ENCODE measurements around the gene MSLN.

The MSLN gene

DNA sequence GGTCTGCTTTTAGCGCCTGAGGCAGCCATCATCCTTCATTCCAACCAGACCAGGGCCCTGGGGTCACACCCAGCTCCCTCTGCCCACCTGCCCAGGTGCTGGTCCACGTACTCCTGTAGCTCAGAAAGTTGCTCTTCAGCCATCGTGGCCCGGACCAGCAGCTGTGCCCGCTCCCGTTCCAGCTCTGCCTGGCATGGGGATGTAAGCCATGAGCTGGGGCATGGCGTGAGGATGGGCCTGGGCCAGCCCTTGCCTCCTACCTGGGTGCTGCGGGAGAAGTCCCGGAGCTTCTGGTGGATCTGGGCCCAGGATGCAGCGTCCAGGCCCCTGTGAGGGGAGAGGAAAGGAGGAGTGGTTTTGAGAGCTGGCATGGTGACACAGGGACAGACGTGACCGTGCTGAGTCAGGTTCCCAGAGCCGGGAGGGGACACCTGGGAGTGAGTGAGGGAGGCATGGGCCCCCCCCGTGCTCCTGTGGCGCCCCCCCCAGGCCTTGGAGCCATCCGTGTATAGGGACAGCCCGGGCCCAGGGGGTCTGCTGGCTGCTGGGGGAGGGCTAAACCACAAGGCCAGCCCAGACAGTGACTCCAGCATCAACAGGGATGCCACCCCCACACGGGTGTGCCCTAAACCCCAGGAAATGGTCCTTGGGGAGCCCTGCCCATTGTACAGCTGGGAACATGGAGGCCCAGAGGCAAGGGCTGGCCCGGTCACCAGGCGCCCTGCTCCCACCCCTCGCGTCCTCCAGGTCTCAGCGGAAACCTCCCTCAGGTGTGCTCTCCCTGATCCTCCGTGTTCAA, 37.5 kb upstream of the MSLN start:
- DNase-seq (ENCODE audit: low read depth, low spot score) = no peak

DNA sequence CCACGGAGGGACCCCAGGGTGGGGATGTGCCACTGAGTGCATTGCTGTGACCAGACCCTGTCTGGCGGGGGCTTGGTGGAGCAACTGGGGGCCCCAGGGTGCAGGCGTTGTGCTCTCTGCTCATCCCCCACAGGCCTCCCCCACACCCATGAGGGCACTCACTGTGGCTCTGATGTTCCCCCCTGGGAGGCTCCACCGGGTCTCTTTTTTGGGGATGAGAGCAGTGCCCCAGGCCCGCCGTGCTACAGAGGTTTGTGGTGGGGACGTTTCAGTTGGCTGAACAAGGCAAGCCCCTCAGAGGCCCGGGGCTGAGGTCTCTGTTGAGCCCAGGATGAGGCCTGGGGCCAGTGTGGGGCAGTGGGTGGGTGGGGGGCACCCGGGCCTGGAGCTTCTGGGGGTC, 36.8 kb upstream of the MSLN start:
- no peak for DNase-seq (ENCODE audit: low read depth, low spot score)

DNA sequence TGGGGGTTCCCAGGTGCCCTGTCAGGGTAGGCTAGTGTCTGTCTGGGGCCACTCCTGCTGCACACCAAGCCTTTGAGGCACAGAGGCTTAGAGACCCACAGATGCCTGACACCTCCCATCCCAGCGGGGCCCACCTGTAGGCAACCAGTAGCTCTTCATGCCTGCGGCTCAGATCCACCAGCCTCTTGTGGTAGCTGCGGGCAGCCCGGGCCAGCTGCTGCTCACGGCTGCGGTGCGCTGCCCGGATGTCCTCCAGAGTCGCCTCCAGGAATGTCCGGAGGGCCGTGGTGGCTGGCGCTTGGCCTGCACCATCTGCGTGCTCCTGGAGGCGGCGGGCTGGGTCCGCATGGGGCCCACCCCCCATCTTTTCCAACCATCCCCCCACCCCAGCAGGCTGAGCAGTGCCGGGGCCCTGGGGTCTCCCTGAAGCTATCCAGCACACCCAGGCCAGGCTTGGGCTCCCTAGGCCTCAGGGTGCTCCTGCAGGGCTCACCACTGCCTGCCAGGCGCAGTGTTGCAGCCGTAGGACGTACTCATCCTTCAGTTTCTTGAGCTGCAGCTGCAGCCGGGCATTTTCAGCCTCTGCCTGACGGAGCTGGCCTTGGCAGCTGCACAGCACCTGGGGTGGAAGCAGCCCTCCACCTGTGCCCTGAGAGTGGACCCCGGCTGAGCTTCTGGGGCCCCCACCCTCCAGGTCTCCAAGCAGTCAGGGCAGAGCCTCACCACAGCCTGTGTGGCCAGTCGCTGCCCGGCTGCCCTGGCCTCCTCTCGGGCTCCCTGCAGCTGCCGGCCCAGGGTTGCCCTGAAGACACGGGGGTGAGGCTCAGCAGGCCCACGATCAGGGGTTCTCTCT, 36.1 kb upstream of the MSLN start:
- DNase-seq (ENCODE audit: low read depth, low spot score) = no peak

DNA sequence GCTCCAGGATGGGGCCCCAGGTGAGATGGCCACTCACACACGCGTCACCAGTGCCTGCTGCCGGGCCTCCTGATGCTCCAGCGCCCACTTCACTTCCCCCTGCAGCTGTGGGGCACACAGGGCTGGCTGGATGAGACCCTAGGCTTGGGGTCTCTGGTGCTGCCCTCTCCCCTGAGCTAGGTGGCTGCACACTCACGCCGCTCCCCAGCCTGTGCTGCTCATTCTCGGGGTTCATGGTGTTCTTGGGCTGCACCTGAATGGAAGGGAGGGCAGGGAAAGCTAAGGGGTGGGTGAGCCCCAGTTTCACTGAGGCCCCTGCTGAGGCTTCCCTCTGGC, 35.5 kb upstream of the MSLN start:
- DNase-seq (ENCODE audit: low read depth, low spot score) = no peak

DNA sequence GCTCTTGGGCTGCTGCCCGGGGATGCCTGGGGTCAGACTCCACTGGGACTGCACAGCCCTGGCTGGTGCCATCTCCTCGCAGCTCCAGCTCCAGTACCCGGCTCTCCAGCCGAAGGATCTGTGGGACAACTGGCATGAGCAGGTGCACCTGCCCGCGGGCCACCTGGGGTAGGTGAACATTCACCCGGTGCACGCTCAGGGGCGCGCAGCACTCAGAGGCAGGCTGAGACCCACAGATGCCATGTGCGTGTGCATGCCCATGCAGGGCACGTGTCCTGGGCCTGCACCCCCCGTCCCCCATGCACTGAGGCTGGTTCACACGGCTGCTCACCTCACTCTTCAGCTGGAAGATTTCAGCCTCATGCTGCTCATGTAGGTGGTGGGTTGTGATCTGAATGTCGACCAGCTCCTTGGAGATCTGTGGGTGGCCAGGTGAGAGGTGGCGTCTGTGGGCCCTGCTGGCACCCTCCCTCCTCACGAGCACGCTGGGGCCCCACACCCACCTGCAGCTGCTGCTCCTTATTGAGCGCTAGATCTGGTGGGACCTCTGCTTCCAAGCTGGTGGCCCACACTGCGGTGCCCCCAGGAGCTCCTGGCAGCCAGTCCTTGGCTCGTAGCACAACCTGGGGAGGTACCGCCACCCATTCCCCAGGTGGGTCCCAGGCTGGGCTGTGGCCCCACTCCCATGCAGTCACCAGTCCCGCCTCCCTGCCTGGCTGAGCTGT, 34.9 kb upstream of the MSLN start:
- DNase-seq (ENCODE audit: low read depth, low spot score) = no peak

DNA sequence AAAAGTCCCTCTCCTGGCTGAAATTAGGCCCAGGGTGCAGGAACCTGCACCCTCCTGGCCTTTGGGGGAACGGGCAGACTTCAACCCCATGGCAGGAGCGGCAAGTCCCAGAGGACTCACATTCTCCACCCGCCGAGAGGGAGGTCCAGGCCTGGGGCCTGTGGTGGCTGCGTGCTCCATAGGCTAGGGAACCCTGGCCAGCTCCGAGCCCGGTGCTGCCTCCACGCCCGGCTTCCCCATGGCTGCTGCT, 34.4 kb upstream of the MSLN start:
- no peak for DNase-seq (ENCODE audit: low read depth, low spot score)

DNA sequence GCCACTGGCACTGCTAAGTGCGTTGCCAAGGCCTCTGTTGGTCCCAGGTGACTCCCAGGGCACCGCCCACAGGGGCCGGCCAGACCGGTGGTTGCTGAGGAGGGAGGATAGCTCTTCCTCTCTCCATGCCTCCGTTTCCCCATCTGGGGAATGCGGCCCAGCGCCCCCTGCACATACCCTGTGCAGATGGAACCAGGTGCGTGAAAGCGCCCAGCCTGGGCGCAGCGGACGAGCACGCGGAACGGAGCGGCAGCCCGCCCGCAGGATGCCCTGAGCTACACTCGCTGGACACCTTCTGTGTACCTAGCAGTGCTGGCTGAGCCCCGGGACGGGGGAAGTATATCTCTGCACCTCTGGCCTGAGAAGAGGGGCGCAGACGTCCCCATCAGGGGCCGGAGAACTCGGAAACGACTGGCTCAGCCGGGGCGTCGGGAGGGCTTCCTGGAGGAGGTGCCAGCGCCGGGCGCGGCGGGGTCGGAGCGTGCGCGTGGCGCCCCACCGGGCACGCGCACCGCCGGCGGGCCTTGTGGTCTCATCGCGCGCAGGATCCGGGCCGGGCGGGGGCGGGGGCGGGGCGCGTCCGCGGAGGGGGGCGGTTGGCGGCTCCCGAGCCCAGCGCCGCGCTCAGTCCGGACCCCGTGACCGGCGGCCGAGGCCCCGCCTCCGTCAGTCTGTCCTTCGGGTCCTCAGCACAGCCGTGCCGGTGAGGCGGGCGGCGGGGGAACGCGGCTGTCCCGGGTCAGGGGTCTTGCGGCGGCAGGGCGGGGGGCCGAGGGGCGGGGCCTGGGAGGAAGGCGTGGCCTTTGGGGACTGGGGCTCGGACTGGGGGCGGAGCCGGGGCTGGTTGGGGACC, 33.9 kb upstream of the MSLN start, which contains the start of the genes CCDC78 and HAGHL:
Gene CCDC78, minus strand, starts transcription at position 6 of the 853 bp plus-strand sequence. CDS start 76 bp downstream, outside the sequence.
Gene HAGHL, plus strand, starts transcription at position 669 of the 853 bp plus-strand sequence. CDS start 404 bp downstream, outside the sequence.
- no peak for DNase-seq (ENCODE audit: low read depth, low spot score)

DNA sequence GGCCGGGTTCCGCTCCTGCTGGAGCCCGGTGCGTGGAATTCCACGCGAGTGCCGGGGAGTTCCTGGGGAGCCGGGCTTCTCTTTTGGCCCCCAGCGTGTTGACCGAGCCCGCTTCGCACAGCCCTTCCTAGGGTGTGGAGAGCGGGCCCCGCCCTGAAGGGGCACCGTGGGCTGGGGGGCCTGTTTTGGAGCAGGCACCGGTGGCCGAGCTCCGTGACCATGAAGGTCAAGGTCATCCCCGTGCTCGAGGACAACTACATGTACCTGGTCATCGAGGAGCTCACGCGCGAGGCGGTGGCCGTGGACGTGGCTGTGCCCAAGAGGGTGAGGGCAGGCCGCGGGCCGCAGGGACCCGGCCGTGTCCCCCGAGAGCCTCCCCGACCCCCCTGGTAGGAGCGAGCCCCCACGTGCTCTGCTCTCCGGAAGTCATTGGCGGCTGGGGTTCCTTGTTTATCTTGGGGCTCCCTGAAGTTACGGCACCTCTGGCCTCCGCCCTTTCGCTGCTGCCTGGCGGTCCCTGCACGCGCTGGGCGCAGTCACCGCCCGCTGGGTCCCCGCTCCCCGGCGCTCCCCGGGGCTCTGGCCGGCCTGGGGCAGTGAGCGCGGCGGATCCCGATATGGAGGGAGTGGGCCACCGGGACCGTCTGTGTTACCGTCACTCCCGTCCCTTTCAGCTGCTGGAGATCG, 33.1 kb upstream of the MSLN start:
- DNase-seq (ENCODE audit: low read depth, low spot score) = no peak

DNA sequence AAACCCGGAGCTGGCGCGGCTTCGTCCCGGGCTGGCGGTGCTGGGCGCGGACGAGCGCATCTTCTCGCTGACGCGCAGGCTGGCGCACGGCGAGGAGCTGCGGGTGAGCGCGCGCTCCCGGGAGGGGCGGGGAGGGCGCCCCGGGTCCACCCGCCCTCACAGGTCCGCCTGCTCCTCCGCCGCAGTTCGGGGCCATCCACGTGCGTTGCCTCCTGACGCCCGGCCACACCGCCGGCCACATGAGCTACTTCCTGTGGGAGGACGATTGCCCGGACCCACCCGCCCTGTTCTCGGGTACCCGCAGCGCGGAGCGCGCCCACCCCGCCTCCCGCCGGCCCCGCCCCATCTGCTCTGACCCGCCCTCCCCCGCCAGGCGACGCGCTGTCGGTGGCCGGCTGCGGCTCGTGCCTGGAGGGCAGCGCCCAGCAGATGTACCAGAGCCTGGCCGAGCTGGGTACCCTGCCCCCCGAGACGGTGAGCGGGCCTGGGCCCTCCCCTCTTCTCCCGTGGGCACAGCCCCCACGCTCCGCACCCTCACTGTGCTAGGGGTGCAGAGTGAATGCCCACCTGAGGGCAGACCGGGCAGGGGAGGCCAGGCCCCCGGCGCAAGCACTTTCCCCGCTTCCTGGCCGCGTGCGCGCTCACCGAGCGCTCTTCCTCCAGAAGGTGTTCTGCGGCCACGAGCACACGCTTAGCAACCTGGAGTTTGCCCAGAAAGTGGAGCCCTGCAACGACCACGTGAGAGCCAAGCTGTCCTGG, 32.2 kb upstream of the MSLN start:
- DNase-seq (ENCODE audit: low read depth, low spot score) = no peak

DNA sequence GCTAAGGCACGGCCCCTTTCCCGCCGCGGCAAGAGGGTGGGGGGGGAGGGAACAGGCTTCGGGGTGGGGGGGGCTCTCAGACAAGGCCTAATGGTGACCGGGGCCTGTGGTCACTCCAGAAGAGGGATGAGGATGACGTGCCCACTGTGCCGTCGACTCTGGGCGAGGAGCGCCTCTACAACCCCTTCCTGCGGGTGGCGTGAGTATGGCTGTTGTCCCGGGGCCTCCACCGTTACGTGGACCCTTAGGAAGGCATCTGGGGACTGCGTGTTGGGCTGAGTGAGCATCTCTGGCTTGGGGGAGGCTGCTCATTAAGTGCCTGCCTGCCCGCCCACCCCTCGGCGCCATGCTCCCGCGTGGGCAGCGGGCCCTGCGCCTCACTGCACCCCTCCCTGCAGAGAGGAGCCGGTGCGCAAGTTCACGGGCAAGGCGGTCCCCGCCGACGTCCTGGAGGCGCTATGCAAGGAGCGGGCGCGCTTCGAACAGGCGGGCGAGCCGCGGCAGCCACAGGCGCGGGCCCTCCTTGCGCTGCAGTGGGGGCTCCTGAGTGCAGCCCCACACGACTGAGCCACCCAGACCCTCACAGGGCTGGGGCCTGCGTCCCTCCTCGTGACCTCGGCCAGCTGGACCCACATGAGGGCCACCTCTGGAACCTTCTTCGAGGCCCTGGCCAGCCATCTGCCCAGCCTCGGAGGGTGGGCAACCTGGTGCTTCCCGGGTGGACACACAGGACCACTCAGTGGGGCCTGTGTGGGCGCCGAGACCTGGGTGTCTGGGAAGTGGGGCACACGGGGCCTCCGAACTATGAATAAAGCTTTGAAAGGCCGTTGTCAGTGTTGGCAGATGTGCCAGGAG, 31.4 kb upstream of the MSLN start:
- DNase-seq (ENCODE audit: low read depth, low spot score) = no peak

DNA sequence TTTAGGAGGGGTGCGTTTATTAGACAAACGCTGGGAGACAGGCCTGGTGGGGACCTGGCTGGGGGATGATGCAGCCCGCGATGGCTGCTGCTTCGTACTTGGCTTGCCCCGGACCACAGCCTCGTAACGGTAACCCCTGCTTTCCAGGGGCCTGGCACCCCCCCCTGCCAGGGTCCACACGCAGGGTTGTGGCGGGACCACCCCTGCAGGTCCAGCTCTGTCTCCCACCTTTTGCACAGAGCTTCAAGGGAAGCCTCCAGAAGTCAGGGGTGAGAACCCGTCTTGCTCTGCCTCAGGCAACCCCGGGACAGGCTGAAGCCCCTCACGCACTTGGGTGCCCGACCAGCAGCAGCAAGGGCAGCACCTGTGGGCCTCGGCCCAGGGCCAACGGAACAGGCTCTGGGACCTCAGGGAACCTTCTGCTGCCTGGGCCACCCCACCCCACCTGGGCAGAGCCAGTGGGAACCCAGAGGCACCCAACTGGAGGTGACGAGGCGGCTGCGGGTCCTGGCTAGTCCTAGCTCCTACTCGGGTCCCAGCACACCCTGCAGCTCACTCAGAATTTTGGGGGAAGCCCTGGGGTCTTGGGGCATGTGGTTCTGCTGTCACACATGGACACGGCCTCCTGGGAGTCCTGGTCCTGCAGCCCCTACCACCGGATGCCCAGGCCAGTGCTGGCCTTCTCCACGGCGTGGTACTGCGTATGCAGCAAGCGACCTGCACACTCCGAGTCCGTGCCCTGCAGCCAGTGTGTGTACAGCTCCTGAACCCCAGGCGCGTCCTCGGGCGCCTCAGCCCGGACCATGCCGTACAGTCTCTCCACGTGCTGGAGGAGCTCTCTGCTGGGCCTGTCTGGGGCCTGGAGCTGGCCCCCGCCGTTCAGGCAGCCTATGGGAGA, 30.5 kb upstream of the MSLN start:
- DNase-seq (ENCODE audit: low read depth, low spot score) = no peak

DNA sequence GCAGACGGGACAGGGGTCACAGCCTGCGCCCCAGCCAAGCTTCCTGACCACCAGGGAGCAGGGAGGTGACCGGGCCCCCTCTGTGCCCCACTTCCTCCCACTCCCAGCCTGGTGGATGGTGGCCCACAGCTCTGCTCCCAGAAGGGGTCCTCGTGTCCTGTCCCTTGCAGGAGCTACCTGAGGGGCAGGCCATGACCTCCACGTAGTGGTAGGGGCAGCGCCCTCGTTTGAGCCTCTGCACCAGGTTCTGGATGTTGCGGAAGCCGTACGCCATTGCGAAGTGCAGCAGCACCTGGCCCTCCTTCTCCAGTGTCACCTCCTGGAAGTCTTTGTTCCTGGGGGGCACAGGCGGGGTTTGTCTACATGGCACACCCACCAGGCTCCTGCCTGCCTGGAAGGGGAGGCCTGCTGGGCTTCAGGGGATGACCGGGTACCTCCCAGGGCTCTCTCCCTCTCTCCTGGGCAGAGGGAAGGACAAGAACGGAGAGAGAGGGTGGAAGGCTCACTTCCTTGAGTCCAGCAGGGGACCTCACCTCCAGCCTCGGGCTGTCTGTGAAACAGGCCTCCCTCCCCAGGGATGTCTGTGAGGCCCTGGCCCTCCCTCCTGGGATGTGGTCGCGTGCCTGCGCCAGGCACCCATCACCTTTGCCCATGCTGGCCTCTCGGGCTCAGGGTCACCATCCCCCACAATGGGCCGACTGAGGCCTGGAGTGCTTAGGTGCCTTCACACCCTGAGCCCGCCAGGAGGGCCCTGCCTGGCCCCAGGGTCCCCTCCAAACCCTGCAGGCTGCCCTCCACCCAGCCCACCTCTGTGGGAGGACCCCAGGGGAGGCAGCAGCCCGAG, 29.6 kb upstream of the MSLN start:
- no peak for DNase-seq (ENCODE audit: low read depth, low spot score)

DNA sequence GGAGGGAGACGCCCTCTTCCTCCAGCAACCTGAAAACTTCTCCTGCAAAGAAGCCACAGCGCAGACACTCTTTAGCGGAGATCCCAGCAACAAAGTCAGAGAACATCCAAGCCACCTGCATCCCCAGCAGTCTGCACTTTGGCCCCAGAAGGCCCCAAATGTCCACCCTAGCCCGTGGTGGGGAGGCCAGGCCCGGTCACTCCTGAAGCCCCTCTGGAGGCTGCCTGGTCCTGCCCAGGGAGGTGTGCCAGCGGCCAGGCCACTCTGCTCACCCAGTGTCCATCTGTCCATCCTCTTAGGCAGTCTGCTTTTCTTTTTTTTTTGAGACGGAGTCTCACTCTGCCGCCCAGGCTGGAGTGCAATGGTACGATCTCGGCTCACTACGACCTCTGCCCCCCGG, 28.2 kb upstream of the MSLN start:
- DNase-seq (ENCODE audit: low read depth, low spot score) = no peak

DNA sequence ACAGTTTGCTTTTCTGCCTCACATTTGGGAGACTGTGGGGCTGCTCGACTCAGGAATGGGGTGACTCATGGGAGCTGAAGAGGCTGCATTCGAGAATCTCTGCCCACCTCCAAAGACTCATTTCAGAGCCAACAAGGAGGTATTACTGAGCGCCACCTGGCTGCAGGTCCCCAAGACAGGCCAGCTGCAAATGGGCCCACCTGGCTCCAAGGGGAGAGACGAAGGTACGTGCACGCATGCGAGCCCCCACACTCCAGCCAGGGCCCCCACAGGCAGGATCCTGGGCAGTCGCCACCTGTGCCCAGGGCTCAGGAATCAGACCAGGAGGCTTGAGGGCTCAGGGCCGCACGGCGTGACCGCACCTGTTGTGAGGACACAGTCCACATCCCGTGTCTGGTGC, 27.6 kb upstream of the MSLN start:
- DNase-seq (ENCODE audit: low read depth, low spot score) = no peak

DNA sequence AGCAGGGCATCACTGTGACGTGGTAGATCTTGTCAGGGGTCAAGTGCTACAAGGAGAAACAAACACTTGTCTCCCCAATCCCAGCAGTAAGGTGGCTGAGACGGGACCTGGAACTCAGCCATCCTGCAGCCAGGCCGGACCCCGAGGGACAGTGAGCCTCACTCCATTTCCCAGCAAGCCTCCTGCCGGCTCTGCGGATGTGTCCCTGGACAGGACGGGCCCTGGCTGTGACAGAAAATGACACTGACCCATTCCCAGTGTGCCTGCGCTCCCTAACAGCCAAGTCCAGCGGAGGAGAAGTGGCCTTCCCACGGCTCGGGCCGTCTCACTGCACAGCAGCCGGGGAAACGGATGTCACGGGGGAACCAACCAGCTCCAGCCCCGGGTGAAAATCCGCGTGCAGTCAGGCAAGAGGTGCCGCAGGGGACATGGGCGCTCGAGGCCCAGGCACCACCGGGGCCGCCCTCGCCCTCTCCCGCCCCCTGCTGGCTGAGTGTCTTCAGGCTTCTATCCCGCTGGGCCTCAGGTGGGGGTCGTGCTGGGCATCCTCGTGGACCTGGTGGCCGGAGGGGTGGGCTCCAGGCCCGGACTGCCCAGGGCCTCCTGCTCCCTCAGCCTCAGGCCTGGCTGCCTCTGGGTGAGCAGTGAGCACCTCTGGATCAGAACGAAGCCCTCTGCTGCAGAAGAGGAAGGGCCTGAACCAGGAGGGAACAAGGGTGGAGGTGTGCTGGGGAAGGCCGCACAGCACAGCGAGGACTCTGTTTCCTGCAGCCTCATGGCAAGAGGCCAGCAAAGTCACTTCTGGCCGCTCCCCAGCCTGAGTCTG, 26.9 kb upstream of the MSLN start:
- no peak for DNase-seq (ENCODE audit: low read depth, low spot score)

DNA sequence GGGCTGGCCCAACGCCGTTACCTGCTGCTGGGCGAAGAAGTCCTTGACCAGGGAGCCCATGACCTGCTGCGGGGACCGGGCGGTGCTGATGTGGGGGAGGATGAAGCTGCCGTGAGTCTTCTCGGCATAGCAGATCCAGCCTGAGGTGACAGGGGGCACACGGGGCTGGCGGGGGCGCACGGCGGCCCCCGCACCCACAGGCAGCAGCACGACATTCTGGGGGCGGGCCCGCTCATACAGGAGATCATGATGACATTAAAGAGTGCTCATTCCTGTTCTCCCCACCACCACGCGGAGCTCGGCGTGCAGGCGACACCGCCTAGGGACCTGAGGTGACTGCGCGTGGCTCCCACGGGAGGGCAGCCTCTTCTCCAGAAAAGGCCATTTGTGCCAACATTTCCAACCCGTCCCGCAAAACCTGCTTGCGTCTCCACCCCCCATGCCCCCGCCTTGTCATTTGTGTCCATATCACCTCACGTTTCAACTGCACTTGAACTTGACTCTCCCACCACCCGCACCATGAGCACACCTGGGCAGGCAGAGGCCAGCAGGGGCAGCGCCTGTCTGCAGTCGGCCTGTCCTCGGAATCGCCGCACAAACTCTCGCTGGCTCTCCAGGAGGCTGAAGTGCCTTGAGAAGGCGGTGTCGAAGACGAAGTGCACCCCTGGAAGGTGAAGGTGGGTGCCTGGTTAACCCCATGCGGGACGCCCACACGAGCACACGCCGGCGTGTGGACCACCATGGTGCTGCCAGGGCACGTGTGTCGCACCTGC, 26.1 kb upstream of the MSLN start:
- DNase-seq (ENCODE audit: low read depth, low spot score) = no peak

Data from iPS DF 19.7 (cell line).